Measurements from ENCODE around the gene CFAP20DC. TPM values are rescaled to one million over a fixed set of nuclear protein-coding genes. Genes with fewer than 3 reads are reported as not detected.

CFAP20DC gene
- total and polyA plus RNA-seq, 10 of the 15 experiments (the other 5 are each of a cell fraction or from before 2014, with no cell fraction given) = 0.53 to 11.6 (median 2.0) TPM

DNA sequence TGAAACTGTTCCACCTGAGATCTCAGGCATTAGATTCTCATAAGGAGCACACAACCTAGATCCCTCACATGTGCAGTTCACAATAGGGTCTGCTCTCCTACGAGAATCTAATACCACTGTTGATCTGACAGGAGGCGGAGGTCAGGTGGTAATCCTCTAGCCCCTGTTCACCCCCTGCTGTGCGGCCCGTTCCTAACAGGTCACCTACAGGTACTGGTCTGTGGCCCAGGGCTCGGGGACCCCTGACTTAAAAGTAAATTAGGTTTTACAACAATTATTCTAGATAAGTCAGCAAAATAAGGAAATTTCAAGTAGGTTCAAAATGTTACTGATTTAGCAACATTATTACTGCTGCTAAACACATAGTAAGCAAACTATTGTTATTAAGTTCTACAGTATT, 58.2 kb downstream of the CFAP20DC start:
- WGBS (ENCODE audit: insufficient coverage, insufficient replicate concordance, low lambda C conversion rate, missing lambda C conversion rate) = 38% methylated on average over 5 of the region's 5 CpGs
- no peak for ATAC-seq
- SMC1A ChIA-PET (ENCODE audit: uncharacterized antibody, unreplicated experiment) = interaction anchor here (3.8 kb wide), 1 partner anchor 62 kb away, joined by 26 read pairs; no protein-coding TSS in a partner anchor
- intact Hi-C loops (cut with micrococcal nuclease; ENCODE audit: unreplicated experiment) (loop anchor here (10.0 kb wide), 1 partner anchor 863 kb away; no protein-coding TSS in a partner anchor), in situ Hi-C loops (cut with MboI) (no loop called here)
- H3K4me1 ChIP-seq (ENCODE audit: control insufficient read depth, insufficient read depth, low read length) = no peaks in the 10 kb centered on the region
- no peaks in the 10 kb centered on the region for H3K27me3 ChIP-seq (replicated peaks in 1 of 2; ENCODE audit: control insufficient read depth in 2 of 2, insufficient read depth in 2 of 2, low read length in 1 of 2)
- no TSS peak for BruUV-seq (replicated peaks)
- H3K4me3 ChIP-seq = no peak overlapping the region
- no peaks in the 10 kb centered on the region for H3K36me3 ChIP-seq (ENCODE audit: control insufficient read depth in 2 of 2, insufficient read depth in 2 of 2, low read length in 1 of 2)
- TF ChIP-seq, protein P1, sequence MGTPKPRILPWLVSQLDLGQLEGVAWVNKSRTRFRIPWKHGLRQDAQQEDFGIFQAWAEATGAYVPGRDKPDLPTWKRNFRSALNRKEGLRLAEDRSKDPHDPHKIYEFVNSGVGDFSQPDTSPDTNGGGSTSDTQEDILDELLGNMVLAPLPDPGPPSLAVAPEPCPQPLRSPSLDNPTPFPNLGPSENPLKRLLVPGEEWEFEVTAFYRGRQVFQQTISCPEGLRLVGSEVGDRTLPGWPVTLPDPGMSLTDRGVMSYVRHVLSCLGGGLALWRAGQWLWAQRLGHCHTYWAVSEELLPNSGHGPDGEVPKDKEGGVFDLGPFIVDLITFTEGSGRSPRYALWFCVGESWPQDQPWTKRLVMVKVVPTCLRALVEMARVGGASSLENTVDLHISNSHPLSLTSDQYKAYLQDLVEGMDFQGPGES (IDR thresholded peaks at IDR 0.05) = no peak
- TF ChIP-seq SREBF1 (IDR thresholded peaks at IDR 0.05; ENCODE audit: low read length) (no peak), RAD21 (IDR thresholded peaks at IDR 0.05; ENCODE audit: insufficient read depth, low read depth, low read length) (no peak), TCF3 (IDR thresholded peaks at IDR 0.05; ENCODE audit: borderline replicate concordance, insufficient read depth, low read depth, low read length) (no peak), NFYB (IDR thresholded peaks at IDR 0.05; ENCODE audit: insufficient read depth, low read depth, low read length) (no peak), ASH2L (IDR thresholded peaks at IDR 0.05; ENCODE audit: borderline replicate concordance, low read depth) (no peak), WRNIP1 (IDR thresholded peaks at IDR 0.05; ENCODE audit: borderline replicate concordance, low read depth, low read length) (no peak)
- TF ChIP-seq, protein P2, sequence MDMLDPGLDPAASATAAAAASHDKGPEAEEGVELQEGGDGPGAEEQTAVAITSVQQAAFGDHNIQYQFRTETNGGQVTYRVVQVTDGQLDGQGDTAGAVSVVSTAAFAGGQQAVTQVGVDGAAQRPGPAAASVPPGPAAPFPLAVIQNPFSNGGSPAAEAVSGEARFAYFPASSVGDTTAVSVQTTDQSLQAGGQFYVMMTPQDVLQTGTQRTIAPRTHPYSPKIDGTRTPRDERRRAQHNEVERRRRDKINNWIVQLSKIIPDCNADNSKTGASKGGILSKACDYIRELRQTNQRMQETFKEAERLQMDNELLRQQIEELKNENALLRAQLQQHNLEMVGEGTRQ (IDR thresholded peaks at IDR 0.05; ENCODE audit: borderline replicate concordance, low read depth, low read length) = no peak
- TF ChIP-seq, protein P3, sequence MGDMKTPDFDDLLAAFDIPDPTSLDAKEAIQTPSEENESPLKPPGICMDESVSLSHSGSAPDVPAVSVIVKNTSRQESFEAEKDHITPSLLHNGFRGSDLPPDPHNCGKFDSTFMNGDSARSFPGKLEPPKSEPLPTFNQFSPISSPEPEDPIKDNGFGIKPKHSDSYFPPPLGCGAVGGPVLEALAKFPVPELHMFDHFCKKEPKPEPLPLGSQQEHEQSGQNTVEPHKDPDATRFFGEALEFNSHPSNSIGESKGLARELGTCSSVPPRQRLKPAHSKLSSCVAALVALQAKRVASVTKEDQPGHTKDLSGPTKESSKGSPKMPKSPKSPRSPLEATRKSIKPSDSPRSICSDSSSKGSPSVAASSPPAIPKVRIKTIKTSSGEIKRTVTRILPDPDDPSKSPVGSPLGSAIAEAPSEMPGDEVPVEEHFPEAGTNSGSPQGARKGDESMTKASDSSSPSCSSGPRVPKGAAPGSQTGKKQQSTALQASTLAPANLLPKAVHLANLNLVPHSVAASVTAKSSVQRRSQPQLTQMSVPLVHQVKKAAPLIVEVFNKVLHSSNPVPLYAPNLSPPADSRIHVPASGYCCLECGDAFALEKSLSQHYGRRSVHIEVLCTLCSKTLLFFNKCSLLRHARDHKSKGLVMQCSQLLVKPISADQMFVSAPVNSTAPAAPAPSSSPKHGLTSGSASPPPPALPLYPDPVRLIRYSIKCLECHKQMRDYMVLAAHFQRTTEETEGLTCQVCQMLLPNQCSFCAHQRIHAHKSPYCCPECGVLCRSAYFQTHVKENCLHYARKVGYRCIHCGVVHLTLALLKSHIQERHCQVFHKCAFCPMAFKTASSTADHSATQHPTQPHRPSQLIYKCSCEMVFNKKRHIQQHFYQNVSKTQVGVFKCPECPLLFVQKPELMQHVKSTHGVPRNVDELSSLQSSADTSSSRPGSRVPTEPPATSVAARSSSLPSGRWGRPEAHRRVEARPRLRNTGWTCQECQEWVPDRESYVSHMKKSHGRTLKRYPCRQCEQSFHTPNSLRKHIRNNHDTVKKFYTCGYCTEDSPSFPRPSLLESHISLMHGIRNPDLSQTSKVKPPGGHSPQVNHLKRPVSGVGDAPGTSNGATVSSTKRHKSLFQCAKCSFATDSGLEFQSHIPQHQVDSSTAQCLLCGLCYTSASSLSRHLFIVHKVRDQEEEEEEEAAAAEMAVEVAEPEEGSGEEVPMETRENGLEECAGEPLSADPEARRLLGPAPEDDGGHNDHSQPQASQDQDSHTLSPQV (IDR thresholded peaks at IDR 0.05) = no peak
- no peak for DNase-seq (ENCODE audit: low read depth, low spot score)
- H3K79me2 ChIP-seq (ENCODE audit: control insufficient read depth, insufficient read depth, low read length) = no peaks in the 10 kb centered on the region
- H3K9ac ChIP-seq (ENCODE audit: control insufficient read depth, insufficient read depth, low read length) = no peak overlapping the region
- POLR2A ChIA-PET = no interaction called here
- RAD21 ChIA-PET (ENCODE audit: unreplicated experiment) = no interaction called here
- H2AFZ ChIP-seq (ENCODE audit: control insufficient read depth, low read depth, low read length) = no peak overlapping the region
- H3K27ac ChIP-seq (ENCODE audit: control insufficient read depth, insufficient read depth) = no peak overlapping the region
- no peak for FAIRE-seq
- no peak overlapping the region for H3K4me2 ChIP-seq (ENCODE audit: control insufficient read depth, insufficient read depth)
- H4K20me1 ChIP-seq (ENCODE audit: control insufficient read depth, insufficient read depth) = no peaks in the 10 kb centered on the region
- H3K9me3 ChIP-seq (replicated peaks; ENCODE audit: control insufficient read depth, insufficient read depth, low read length) = no peaks in the 10 kb centered on the region
- CTCF ChIA-PET = interaction anchor here (7.5 kb wide), 1 partner anchor 63 kb away, joined by 116 read pairs; no protein-coding TSS in a partner anchor
